Liver (tissue), 9 donors: ENCODE measurements around the gene NDST1. TPM values are rescaled to one million over a fixed set of nuclear protein-coding genes. Genes with fewer than 3 reads are reported as not detected.
"Not testable (repeated sequence)": the region's sequence is repeated elsewhere in the genome, so short reads cannot be mapped to it uniquely, and the experiment has no call there.

ENCODE experiments used
- DNase-seq: peaks from one replicate; pipeline ENCODE4 v3.0.0-alpha.2; 2017; ENCODE audit warnings: low spot score
- H3K27ac ChIP-seq, 2 donors: one replicate each; pipeline ENCODE4 v1.7.0; 2013; ENCODE audit warnings: inconsistent platforms in 2 of 2, low read length in 2 of 2, control low read depth in 1 of 2, low read depth in 1 of 2, mild to moderate bottlenecking in 1 of 2
- H3K27me3 ChIP-seq, 4 donors: one replicate each; pipeline versions ENCODE4 v1.6.1 to v1.7.0; 2013; ENCODE audit warnings: low read length in 3 of 4, inconsistent platforms in 1 of 4, mild to moderate bottlenecking in 1 of 4, moderate library complexity in 1 of 4; ENCODE audit not compliant: control insufficient read depth in 4 of 4, insufficient read depth in 4 of 4
- H3K36me3 ChIP-seq, 4 donors: one replicate each; pipeline versions ENCODE4 v1.6.1 to v1.7.0; 2013; ENCODE audit warnings: low read length in 3 of 4, mild to moderate bottlenecking in 3 of 4, low read depth in 1 of 4, moderate library complexity in 1 of 4; ENCODE audit not compliant: control insufficient read depth in 4 of 4, insufficient read depth in 3 of 4
- H3K4me1 ChIP-seq, 4 donors: one replicate each; pipeline versions ENCODE4 v1.6.1 to v1.7.0; 2013; ENCODE audit warnings: low read length in 3 of 4, mild to moderate bottlenecking in 3 of 4, moderate library complexity in 1 of 4; ENCODE audit not compliant: control insufficient read depth in 4 of 4, insufficient read depth in 4 of 4
- H3K4me3 ChIP-seq, 3 donors: one replicate each; pipeline versions ENCODE4 v1.6.1 to v1.7.0; 2013; ENCODE audit warnings: low read length in 3 of 3, control low read depth in 1 of 3, low read depth in 1 of 3, mild to moderate bottlenecking in 1 of 3
- H3K9ac ChIP-seq, 2 donors: one replicate each; pipeline ENCODE4 v1.7.0; 2013; ENCODE audit warnings: low read length in 2 of 2, mild to moderate bottlenecking in 2 of 2, moderate library complexity in 2 of 2, control low read depth in 1 of 2, low read depth in 1 of 2
- H3K9me3 ChIP-seq, 4 donors: one replicate each; pipeline versions ENCODE4 v1.6.1 to v1.7.0; 2013; ENCODE audit warnings: low read length in 3 of 4; ENCODE audit not compliant: control insufficient read depth in 4 of 4
- GABPA ChIP-seq, 2 donors: IDR thresholded peaks in 1 of 2; conservative IDR thresholded peaks in 1 of 2; 2 replicates each; pipeline ENCODE4 v1.6.1; 2016; ENCODE audit warnings: antibody characterized with exemption in 2 of 2, mild to moderate bottlenecking in 1 of 2, moderate library complexity in 1 of 2
- HNF4A ChIP-seq, 2 donors: conservative IDR thresholded peaks; 2 replicates each; pipeline ENCODE4 v1.6.1; 2016; ENCODE audit warnings: antibody characterized with exemption in 2 of 2, mild to moderate bottlenecking in 2 of 2
- RAD21 ChIP-seq, 2 donors: IDR thresholded peaks; 2 replicates each; pipeline ENCODE4 v1.6.1; 2016; ENCODE audit warnings: antibody characterized with exemption in 2 of 2, mild to moderate bottlenecking in 2 of 2
- RXRA ChIP-seq, 2 donors: IDR thresholded peaks; 2 replicates each; pipeline ENCODE4 v1.6.1; 2017 to 2018; ENCODE audit warnings: antibody characterized with exemption in 2 of 2, mild to moderate bottlenecking in 1 of 2
- SP1 ChIP-seq: IDR thresholded peaks from 2 replicates; pipeline ENCODE4 v1.6.1; 2018; ENCODE audit warnings: antibody characterized with exemption, mild to moderate bottlenecking
- TAF1 ChIP-seq: conservative IDR thresholded peaks from 2 replicates; pipeline ENCODE4 v1.6.1; 2016; ENCODE audit warnings: antibody characterized with exemption, mild to moderate bottlenecking
- YY1 ChIP-seq: IDR thresholded peaks from 2 replicates; pipeline ENCODE4 v1.6.1; 2016; ENCODE audit warnings: antibody characterized with exemption, mild to moderate bottlenecking
- WGBS: extraction: QIAGEN DNeasy Blood & Tissue Kit; methylation state at CpG from one replicate; pipeline ENCODE4 v1.1.7; 2013; 5-methylcytosine and 5-hydroxymethylcytosine counted together
- polyA plus RNA-seq, 2 donors: library from polyadenylated mRNA; stranded (reverse) in 1 of 2; unstranded in 1 of 2; fragments of 200-250 nt in 1 of 2; fragments of >200 nt in 1 of 2; fragmentation: Nextera tagmentation in 1 of 2; extraction: Ambion mirVana in 1 of 2; gene quantifications; one replicate each; pipeline versions ENCODE4 v1.2.1 to v1.2.3, GENCODE V29; 2013 to 2015
- total RNA-seq, 2 donors: library from RNA; depleted of rRNA; stranded (reverse); fragments of >200 nt; gene quantifications; one replicate each; pipeline ENCODE4 v1.2.3, GENCODE V29; 2014
- TF ChIP-seq, protein P1 (sequence below): IDR thresholded peaks from 2 replicates; pipeline ENCODE4 v1.6.1; 2016; ENCODE audit warnings: antibody characterized with exemption, mild to moderate bottlenecking
- TF ChIP-seq, protein P2 (sequence below): IDR thresholded peaks from 2 replicates; pipeline ENCODE4 v1.6.1; 2016; ENCODE audit warnings: antibody characterized with exemption
- TF ChIP-seq, protein P3 (sequence below): IDR thresholded peaks from 2 replicates; pipeline ENCODE4 v1.6.1; 2016; ENCODE audit warnings: antibody characterized with exemption
- donor health status: healthy.
- donor health status: healthy.
- donor health status: healthy.
- donor health status: healthy.
- donor health status: healthy.

Gene NDST1
- total and polyA plus RNA-seq, 4 donors: 10.3 to 103 (median 39.0) TPM

DNA sequence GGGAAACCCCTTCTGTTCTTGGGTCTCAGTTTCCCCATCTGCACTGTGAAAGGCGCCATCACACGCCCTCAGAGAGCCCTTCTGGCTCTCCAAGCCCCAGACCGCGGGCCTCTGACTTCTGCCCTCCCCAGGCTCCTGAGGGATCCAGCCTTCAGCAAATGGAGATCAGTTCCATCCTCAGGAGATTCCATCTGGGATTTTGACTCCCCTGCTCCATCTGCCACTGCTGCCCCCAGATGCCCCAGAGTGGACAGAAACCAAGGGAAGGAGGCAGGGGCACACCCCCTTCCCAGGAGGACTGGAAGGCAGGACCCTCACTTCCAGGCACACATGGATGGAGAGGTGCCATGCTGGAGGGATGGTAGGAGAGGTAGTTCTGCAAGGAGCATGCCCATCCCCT is 39.7 kb upstream of the NDST1 start (continued):
- TF ChIP-seq, protein P1, sequence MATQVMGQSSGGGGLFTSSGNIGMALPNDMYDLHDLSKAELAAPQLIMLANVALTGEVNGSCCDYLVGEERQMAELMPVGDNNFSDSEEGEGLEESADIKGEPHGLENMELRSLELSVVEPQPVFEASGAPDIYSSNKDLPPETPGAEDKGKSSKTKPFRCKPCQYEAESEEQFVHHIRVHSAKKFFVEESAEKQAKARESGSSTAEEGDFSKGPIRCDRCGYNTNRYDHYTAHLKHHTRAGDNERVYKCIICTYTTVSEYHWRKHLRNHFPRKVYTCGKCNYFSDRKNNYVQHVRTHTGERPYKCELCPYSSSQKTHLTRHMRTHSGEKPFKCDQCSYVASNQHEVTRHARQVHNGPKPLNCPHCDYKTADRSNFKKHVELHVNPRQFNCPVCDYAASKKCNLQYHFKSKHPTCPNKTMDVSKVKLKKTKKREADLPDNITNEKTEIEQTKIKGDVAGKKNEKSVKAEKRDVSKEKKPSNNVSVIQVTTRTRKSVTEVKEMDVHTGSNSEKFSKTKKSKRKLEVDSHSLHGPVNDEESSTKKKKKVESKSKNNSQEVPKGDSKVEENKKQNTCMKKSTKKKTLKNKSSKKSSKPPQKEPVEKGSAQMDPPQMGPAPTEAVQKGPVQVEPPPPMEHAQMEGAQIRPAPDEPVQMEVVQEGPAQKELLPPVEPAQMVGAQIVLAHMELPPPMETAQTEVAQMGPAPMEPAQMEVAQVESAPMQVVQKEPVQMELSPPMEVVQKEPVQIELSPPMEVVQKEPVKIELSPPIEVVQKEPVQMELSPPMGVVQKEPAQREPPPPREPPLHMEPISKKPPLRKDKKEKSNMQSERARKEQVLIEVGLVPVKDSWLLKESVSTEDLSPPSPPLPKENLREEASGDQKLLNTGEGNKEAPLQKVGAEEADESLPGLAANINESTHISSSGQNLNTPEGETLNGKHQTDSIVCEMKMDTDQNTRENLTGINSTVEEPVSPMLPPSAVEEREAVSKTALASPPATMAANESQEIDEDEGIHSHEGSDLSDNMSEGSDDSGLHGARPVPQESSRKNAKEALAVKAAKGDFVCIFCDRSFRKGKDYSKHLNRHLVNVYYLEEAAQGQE: no peak
- TF ChIP-seq RXRA (IDR thresholded peaks at IDR 0.05): no peak

DNA sequence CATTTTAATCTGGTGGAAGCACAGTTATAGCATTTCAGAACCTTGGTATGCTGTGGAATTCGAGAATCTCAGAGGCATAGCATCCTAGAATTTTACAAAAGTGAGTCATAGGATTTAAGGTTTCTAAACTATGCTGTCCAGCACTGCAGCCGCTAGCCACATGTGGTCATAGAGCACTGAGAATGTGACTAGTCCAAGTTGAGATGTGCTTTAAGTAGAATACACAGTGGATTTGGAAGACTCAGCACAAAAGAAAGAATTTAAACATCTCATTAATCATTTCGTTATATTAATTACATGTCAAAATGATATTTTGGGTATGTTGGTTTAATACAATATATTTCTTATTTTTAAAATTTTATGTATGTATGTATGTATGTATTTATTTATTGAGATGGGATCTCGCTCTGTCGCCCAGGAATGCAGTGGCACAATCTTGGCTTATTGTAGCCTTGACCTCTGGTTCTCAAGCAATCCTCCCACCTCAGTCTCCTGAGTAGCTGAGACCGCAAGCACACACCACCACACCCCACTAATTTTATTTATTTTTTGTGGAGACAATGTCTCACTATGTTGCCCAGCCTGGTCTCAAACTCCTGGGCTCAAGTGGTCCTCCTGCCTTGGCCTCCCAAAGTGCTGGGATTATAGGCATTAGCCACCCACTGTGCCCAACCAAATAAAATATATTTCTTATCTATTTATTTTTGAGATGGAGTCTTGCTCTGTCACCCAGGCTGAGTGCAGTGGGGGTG is 38.0 kb upstream of the NDST1 start:
- Histone ChIP-seq H3K36me3 (no peaks in the 10 kb centered on the region), H3K4me3 (no peak overlapping the region), H3K27ac (no peak overlapping the region), H3K9me3 (no peaks in the 10 kb centered on the region), H3K9ac (no peak overlapping the region), H3K4me1 (peaks cover 8 to 24% (median 13%) of the 10 kb centered on the region in 4 donors), H3K27me3 (no peaks in the 10 kb centered on the region)
- TF ChIP-seq RAD21 (IDR thresholded peaks at IDR 0.05) (no peak), SP1 (no peak)
- TF ChIP-seq, protein P2, sequence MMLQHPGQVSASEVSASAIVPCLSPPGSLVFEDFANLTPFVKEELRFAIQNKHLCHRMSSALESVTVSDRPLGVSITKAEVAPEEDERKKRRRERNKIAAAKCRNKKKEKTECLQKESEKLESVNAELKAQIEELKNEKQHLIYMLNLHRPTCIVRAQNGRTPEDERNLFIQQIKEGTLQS: no peak
- TF ChIP-seq, protein P3, sequence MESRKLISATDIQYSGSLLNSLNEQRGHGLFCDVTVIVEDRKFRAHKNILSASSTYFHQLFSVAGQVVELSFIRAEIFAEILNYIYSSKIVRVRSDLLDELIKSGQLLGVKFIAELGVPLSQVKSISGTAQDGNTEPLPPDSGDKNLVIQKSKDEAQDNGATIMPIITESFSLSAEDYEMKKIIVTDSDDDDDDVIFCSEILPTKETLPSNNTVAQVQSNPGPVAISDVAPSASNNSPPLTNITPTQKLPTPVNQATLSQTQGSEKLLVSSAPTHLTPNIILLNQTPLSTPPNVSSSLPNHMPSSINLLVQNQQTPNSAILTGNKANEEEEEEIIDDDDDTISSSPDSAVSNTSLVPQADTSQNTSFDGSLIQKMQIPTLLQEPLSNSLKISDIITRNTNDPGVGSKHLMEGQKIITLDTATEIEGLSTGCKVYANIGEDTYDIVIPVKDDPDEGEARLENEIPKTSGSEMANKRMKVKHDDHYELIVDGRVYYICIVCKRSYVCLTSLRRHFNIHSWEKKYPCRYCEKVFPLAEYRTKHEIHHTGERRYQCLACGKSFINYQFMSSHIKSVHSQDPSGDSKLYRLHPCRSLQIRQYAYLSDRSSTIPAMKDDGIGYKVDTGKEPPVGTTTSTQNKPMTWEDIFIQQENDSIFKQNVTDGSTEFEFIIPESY: no peak
- TF ChIP-seq, protein P1: peak; percentile 96
- no peak for DNase-seq
- WGBS: 90% methylated on average over 6 of the region's 6 CpGs

DNA sequence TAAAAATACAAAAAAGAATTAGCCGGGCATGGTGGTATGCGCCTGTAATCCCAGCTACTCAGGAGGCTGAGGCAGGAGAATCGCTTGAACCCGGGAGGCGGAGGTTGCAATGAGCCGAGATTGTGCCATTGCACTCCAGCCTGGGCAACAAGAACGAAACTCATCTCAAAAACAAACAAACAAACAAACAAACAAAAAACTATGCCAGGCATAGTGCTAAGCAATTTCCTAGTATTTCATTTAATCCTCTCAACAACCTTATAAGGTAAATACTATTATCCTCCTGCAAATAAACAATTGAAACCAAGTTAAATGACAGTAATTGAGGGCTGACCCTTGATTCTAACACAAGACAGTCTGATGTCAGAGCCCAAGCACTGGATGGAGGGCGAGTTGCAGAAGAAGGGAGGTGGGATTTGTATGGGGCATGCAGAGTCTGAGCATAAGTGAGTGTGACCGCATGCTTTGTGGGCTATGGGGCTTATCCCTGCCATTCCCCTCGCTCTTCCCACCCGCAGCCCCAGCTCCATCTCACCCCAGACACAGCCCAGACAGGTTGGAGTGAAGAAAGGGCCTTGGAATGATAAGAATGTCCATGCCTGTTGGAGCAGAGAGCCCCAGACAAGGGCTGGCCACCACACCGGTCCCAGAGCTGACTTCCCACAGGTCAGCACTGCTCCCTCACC is 34.1 kb upstream of the NDST1 start:
- 82% methylated on average over 12 of the region's 12 CpGs for WGBS
- no peak for DNase-seq
- Histone ChIP-seq H3K9me3 (no peaks in the 10 kb centered on the region), H3K9ac (no peak overlapping the region), H3K27me3 (no peaks in the 10 kb centered on the region), H3K27ac (no peak overlapping the region), H3K4me1 (peaks cover 0 to 27% (median 6%) of the 10 kb centered on the region in 4 donors), H3K4me3 (no peak overlapping the region), H3K36me3 (no peaks in the 10 kb centered on the region)
- TF ChIP-seq GABPA (IDR thresholded peaks at IDR 0.05 in 1 of 2, conservative IDR thresholded peaks at IDR 0.05 in 1 of 2) (no peak), HNF4A (conservative IDR thresholded peaks at IDR 0.05) (no peak), YY1 (no peak), TAF1 (no peak), RAD21 (IDR thresholded peaks at IDR 0.05) (no peak)

DNA sequence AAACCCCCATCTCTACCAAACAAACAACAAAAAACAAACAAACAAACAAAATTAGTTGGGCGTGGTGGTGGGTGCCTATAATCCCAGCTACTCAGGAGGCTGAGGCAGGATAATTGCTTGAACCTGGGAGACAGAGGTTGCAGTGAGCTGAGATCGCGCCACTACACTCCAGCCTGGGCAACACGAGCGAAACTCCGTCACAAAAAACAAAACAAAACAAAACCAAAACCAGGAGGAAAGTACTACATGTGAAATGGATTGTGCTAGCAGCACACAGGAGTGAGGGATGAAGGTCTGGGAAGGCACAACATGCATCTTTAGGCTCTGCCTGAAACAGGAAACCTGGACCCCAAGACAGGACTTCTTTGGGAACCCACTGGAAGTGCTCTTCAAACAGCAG is 31.4 kb upstream of the NDST1 start:
- Histone ChIP-seq H3K4me1 (peaks cover 0 to 27% (median 6%) of the 10 kb centered on the region in 4 donors), H3K9ac (peak overlapping the region in 1 of 2 donors; percentile 13), H3K27ac (peak overlapping the region in 1 of 2 donors; percentile 27)
- not testable (repeated sequence) for H3K36me3 ChIP-seq, H3K4me3 ChIP-seq, H3K27me3 ChIP-seq, DNase-seq, H3K9me3 ChIP-seq
- 76% methylated on average over 6 of the region's 6 CpGs for WGBS
